GM19035 (cell line): ENCODE results near the gene ANKRD13C.

Experiments used
- ATAC-seq: cut with Tn5 transposase; IDR thresholded peaks from one replicate; pipeline ENCODE4 v1.9.1; 2021; ENCODE audit not compliant: unreplicated experiment

The ANKRD13C gene

GRCh38 chr1:70314706-70315304, 39.7 kb downstream of the ANKRD13C start:
- ATAC-seq = no peak

GRCh38 chr1:70311369-70311768, 43.2 kb downstream of the ANKRD13C start:
- no peak for ATAC-seq

GRCh38 chr1:70299472-70299871, 55.0 kb downstream of the ANKRD13C start:
- no peak for ATAC-seq

- no peak for ATAC-seq
Observed at GRCh38 chr1:70295749-70296148, 58.8 kb downstream of the ANKRD13C start.

GRCh38 chr1:70293186-70293843, 61.2 kb downstream of the ANKRD13C start:
- no peak for ATAC-seq

GRCh38 chr1:70290218-70290617, 64.3 kb downstream of the ANKRD13C start:
- ATAC-seq = no peak

GRCh38 chr1:70288166-70288565, 66.4 kb downstream of the ANKRD13C start:
- no peak for ATAC-seq

- no peak for ATAC-seq
Observed at GRCh38 chr1:70286453-70286852, 68.1 kb downstream of the ANKRD13C start.

- ATAC-seq = no peak
Observed at GRCh38 chr1:70284366-70284765, 70.2 kb downstream of the ANKRD13C start.

- ATAC-seq = no peak
Observed at GRCh38 chr1:70278710-70279109, 75.8 kb downstream of the ANKRD13C start.

GRCh38 chr1:70277875-70278274, 76.6 kb downstream of the ANKRD13C start:
- ATAC-seq = no peak

- no peak for ATAC-seq
Observed at GRCh38 chr1:70265946-70266345, 88.6 kb downstream of the ANKRD13C start.

GRCh38 chr1:70264839-70265238, 89.7 kb downstream of the ANKRD13C start:
- no peak for ATAC-seq

- no peak for ATAC-seq
Observed at GRCh38 chr1:70256664-70257063, 97.9 kb downstream of the ANKRD13C start.

- ATAC-seq = no peak
Observed at GRCh38 chr1:70248729-70249128, 105.8 kb downstream of the ANKRD13C start.

- no peak for ATAC-seq
Observed at GRCh38 chr1:70247768-70248167, 106.8 kb downstream of the ANKRD13C start.

GRCh38 chr1:70247122-70247521, 107.4 kb downstream of the ANKRD13C start:
- no peak for ATAC-seq

- ATAC-seq = no peak
Observed at GRCh38 chr1:70239940-70240339, 114.6 kb downstream of the ANKRD13C start.

- ATAC-seq = no peak
Observed at GRCh38 chr1:70234733-70235132, 119.8 kb downstream of the ANKRD13C start.

- no peak for ATAC-seq
Observed at GRCh38 chr1:70231475-70231874, 123.0 kb downstream of the ANKRD13C start.

- no peak for ATAC-seq
Observed at GRCh38 chr1:70228670-70229069, 125.9 kb downstream of the ANKRD13C start.

- no peak for ATAC-seq
Observed at GRCh38 chr1:70227439-70227838, 127.1 kb downstream of the ANKRD13C start.

GRCh38 chr1:70224954-70225353, 129.6 kb downstream of the ANKRD13C start:
- no peak for ATAC-seq
